HG03159 (cell line): ENCODE results near the gene TIPIN.
"Not testable (repeated sequence)": the region's sequence is repeated elsewhere in the genome, so short reads cannot be mapped to it uniquely, and the experiment has no call there.

Experiments
- ATAC-seq: cut with Tn5 transposase; IDR thresholded peaks from one replicate; pipeline ENCODE4 v1.9.1; 2021; ENCODE audit warnings: mild to moderate bottlenecking, moderate library complexity; ENCODE audit not compliant: unreplicated experiment

Gene TIPIN

GRCh38 chr15:66304425-66304824 is 52.1 kb downstream of the TIPIN start:
- not testable (repeated sequence) for ATAC-seq

- ATAC-seq: no peak
Measured at GRCh38 chr15:66302489-66303278, 53.8 kb downstream of the TIPIN start.

- ATAC-seq: no peak
Measured at GRCh38 chr15:66298803-66299251, 57.7 kb downstream of the TIPIN start.

- ATAC-seq: no peak
Measured at GRCh38 chr15:66296186-66296585, 60.3 kb downstream of the TIPIN start.

- ATAC-seq: no peak
Measured at GRCh38 chr15:66294932-66295235, 61.6 kb downstream of the TIPIN start.

- peak; percentile 18 for ATAC-seq
Measured at GRCh38 chr15:66294157-66294931, 62.1 kb downstream of the TIPIN start.

- ATAC-seq: peak; percentile 50
Measured at GRCh38 chr15:66293419-66294156, 62.9 kb downstream of the TIPIN start, which contains the start of gene DIS3L. Gene DIS3L (plus strand): TSS chr15:66293568. CDS start chr15:66293597, 29 bp downstream.

- no peak for ATAC-seq
Measured at GRCh38 chr15:66292571-66293418, 63.7 kb downstream of the TIPIN start.

GRCh38 chr15:66291816-66292570 is 64.5 kb downstream of the TIPIN start:
- no peak for ATAC-seq

GRCh38 chr15:66290518-66290917 is 66.0 kb downstream of the TIPIN start:
- ATAC-seq: no peak

- ATAC-seq: no peak
Measured at GRCh38 chr15:66290007-66290406, 66.5 kb downstream of the TIPIN start.

GRCh38 chr15:66288551-66289185 is 67.8 kb downstream of the TIPIN start:
- no peak for ATAC-seq

GRCh38 chr15:66288093-66288492 is 68.4 kb downstream of the TIPIN start:
- ATAC-seq: no peak

- no peak for ATAC-seq
Measured at GRCh38 chr15:66287461-66288057, 68.9 kb downstream of the TIPIN start.
